OCI-LY7 (cell line): ENCODE results near the gene ZNF557.

ENCODE experiments used
- EZH2phosphoT487 ChIP-seq: fragments of 200-600 bp; sonication (generic); IDR thresholded peaks from 2 replicates; pipeline ENCODE4 v1.6.1; 2018; ENCODE audit warnings: low read depth, borderline replicate concordance, mild to moderate bottlenecking, mixed run types, antibody characterized with exemption, low read length, moderate library complexity, mixed read lengths
- TF ChIP-seq, protein P1 (sequence below): fragments of 200-600 bp; sonication (generic); conservative IDR thresholded peaks from 2 replicates; pipeline ENCODE4 v1.5.1; 2014; ENCODE audit warnings: mild to moderate bottlenecking, antibody characterized with exemption, low read length, moderate library complexity, mixed read lengths

DNA sequence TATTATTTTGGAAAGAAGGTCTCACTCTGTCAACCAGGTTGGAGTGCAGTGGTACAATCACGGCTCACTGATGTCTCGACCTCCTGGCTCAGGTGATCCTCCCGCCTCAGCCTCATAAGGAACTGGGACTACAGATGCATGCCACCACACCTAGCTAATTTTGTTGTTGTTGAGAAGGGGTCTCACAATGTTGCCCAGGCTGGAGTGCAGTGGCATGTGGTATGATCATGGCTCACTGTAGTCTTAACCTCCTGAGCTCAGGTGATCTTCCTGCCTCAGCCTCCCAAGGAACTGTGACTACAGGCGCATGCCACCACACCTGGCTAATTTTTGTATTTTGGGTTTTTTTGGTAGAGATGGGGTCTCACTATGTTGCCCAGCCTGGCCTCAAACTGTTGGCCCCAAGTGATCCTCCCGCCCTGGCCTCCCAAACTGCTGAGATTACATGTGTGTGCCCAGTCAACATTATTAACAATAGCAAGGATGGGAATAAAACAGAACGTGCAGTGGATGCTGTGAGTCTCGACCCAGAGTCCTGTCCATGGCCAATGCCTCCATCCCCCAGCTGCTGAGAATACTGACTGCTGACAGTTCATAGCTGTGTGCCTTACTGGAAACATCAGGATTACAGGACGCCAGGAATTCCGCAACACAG, 5.6 kb upstream of the ZNF557 start:
- TF ChIP-seq, protein P1, sequence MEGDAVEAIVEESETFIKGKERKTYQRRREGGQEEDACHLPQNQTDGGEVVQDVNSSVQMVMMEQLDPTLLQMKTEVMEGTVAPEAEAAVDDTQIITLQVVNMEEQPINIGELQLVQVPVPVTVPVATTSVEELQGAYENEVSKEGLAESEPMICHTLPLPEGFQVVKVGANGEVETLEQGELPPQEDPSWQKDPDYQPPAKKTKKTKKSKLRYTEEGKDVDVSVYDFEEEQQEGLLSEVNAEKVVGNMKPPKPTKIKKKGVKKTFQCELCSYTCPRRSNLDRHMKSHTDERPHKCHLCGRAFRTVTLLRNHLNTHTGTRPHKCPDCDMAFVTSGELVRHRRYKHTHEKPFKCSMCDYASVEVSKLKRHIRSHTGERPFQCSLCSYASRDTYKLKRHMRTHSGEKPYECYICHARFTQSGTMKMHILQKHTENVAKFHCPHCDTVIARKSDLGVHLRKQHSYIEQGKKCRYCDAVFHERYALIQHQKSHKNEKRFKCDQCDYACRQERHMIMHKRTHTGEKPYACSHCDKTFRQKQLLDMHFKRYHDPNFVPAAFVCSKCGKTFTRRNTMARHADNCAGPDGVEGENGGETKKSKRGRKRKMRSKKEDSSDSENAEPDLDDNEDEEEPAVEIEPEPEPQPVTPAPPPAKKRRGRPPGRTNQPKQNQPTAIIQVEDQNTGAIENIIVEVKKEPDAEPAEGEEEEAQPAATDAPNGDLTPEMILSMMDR, result no peak
- TF ChIP-seq EZH2phosphoT487, result no peak
